ENCODE measurements around the gene PARD3.

The PARD3 gene

DNA sequence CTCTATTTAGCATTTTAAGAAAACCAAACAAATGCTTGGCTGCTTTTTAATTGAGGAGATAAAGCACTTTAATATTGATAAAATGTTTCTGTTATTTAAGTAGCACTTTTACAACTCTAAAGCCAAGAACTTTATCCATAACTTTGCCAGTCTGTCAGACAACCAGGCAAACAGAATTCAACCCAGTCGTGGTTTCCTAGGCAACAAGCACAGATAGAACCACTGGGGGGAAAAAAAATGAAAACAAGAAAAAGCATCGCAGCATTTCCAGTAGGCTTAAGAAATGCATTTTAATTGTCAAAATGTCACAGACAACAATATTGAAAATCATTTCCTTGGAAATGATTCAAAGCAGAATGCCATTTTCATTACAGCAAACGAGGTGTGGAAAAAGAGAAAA lies 323.4 kb downstream of the PARD3 start:
- Mint-ChIP-seq H3K9me3 (ENCODE audit: low read depth) (no peaks in the 10 kb centered on the region), H3K27ac (no peak overlapping the region), H3K4me3 (no peak overlapping the region), H3K27me3 (no peaks in the 10 kb centered on the region), H3K4me1 (ENCODE audit: low read depth) (no peaks in the 10 kb centered on the region), H3K36me3 (no peaks in the 10 kb centered on the region)

DNA sequence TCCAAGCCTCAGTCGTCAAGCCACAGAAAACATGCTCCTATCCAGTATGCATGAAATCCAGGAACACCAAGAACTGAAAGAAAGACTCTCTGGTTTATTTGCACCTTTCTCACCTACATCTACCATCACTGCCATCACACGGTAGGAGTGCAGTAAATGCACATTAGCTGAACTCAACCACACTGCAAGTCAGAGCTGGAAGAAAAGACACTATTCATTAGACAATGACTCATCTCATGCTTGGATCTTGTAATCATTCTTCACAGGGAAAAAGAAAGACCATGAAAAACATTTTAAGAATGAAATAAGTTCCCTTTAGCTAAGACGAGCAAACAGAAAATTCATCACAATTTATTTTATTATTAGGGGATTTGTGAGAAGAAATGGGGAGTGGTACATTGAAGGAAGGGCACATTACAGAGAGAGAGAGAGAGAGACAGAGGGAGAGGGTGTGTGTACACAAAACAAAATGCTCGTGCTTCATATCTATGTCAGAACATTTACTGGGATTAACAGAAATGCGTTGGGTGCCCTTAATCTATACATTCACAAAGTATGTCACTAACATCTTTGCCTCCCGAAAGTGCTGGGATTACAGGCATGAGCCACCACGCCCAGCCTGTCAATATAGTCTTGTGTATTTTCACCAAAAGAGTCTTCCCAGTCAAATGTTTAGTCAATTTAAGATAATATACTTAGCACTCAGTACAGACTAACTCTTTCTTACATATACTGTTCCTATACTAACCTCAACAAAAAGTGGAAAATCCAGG lies 324.9 kb downstream of the PARD3 start:
- Mint-ChIP-seq H3K27me3 (no peaks in the 10 kb centered on the region), H3K36me3 (no peaks in the 10 kb centered on the region), H3K27ac (no peak overlapping the region), H3K9me3 (ENCODE audit: low read depth) (no peaks in the 10 kb centered on the region), H3K4me3 (no peak overlapping the region), H3K4me1 (ENCODE audit: low read depth) (no peaks in the 10 kb centered on the region)

DNA sequence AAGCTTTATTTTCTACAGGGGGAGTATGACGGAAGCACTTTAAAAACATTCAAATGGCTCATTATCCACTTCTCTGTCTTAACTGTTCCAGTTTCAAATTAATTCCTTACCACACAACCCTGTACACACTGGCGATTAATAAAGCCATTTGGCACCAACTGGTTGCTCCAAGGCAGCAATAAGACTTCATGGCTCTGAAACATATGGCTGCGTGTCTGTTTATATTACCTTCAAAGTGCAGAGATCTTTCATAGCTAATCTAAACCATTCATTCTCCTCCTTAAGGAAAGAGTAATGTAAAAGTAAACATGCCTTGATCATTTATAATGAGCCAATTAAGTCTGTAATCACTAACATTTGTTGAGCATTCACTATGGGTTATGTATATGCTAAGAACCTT lies 325.7 kb downstream of the PARD3 start:
- Mint-ChIP-seq H3K27me3 (no peaks in the 10 kb centered on the region), H3K9me3 (ENCODE audit: low read depth) (no peaks in the 10 kb centered on the region), H3K27ac (no peak overlapping the region), H3K4me3 (no peak overlapping the region), H3K4me1 (ENCODE audit: low read depth) (no peaks in the 10 kb centered on the region), H3K36me3 (no peaks in the 10 kb centered on the region)

DNA sequence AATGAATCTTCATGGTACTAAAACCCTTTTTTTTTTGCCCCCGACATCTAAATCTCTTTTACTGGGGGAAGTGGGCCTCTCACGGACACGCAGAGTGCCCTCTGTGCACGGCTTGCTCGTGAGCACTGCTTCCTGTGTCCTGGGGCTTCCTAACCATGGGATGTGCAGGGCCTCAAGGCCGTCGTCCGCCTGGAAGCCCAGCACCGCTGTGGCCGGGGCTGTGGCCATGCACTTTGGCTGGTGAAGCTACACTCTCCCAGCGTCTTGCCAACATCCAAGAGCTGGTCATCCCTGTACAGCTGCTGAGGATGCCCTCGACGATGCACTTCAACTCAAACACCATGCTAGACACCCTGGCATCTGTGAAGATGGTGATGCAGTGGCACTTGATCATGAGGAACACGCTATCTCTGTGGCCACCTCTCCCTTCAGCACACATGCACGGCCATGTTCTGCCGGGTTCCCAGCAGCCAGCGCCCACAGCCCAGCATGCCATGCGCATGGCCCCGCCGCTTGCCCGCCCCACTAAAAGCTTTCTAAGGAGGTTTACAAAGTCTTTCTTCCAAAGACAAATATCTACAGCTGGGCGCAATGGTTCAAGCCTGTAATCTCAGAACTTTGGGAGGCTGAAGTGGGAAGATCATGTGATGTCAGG lies 326.5 kb downstream of the PARD3 start:
- no peak overlapping the region for H3K4me3 Mint-ChIP-seq
- H3K4me1 Mint-ChIP-seq (ENCODE audit: low read depth), result no peaks in the 10 kb centered on the region
- H3K36me3 Mint-ChIP-seq, result no peaks in the 10 kb centered on the region
- no peaks in the 10 kb centered on the region for H3K9me3 Mint-ChIP-seq (ENCODE audit: low read depth)
- H3K27ac Mint-ChIP-seq, result no peak overlapping the region
- no peaks in the 10 kb centered on the region for H3K27me3 Mint-ChIP-seq

DNA sequence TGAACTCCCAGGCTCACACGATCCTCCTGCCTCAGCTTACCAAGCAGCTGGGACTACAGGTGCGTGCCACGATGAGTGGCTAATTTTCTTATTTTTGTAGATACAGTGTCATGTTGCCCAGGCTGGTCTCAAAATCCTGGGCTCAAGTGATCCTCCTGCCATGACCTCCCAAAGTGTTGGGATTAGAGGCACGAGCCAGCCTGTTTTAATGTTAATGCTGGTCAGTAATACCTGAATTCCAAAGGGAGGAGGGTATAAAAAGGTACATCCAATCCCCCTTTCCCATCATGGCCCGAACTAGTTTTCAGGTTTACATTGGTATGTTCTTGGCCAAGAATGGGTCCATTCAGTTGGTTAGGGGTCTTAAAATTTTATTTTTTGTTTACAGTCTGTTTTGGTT lies 329.1 kb downstream of the PARD3 start:
- no peak overlapping the region for H3K4me3 Mint-ChIP-seq
- H3K27ac Mint-ChIP-seq, result no peak overlapping the region
- no peaks in the 10 kb centered on the region for H3K27me3 Mint-ChIP-seq
- no peaks in the 10 kb centered on the region for H3K4me1 Mint-ChIP-seq (ENCODE audit: low read depth)
- no peaks in the 10 kb centered on the region for H3K36me3 Mint-ChIP-seq
- H3K9me3 Mint-ChIP-seq (ENCODE audit: low read depth), result no peaks in the 10 kb centered on the region

DNA sequence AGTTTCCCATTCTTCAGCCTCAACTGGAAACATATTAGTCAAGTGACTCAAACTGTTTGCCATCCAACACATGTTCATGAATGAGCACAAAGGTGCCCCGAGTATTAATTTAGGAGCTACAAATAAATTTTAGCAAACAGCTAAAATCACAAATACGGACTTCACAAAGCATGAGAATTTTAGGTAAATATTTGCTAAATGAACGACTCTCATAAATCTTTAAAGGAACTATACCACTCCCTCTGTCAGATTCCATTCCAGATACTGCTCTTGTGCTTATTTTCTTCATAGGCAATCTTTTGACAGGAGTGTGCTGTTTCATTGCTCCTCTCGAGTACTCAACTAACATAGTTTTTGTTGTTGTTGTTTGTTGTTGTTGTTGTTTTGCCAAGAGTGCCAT lies 330.9 kb downstream of the PARD3 start:
- no peaks in the 10 kb centered on the region for H3K36me3 Mint-ChIP-seq
- H3K4me3 Mint-ChIP-seq, result no peak overlapping the region
- no peaks in the 10 kb centered on the region for H3K9me3 Mint-ChIP-seq (ENCODE audit: low read depth)
- no peaks in the 10 kb centered on the region for H3K27me3 Mint-ChIP-seq
- H3K27ac Mint-ChIP-seq, result no peak overlapping the region
- H3K4me1 Mint-ChIP-seq (ENCODE audit: low read depth), result no peaks in the 10 kb centered on the region

DNA sequence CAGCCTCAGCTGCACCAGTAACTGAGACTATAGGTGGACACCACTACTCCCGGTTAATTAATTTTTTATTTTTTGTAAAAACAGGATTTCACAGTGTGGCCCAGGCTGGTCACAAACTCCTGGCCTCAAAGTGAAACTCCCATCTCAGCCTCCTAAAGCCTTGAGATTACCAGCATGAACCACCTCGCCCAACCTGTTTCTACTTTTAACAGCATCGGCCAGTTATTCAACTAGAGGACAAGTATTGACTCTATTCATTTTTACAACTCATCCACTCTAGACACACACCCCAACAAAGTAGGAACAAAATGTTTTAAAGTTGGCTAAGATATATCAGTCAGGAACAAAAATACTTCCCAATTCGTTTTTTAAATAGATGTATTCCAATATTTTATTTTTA lies 334.8 kb downstream of the PARD3 start:
- H3K27ac Mint-ChIP-seq, result no peak overlapping the region
- H3K27me3 Mint-ChIP-seq, result no peaks in the 10 kb centered on the region
- no peak overlapping the region for H3K4me3 Mint-ChIP-seq
- H3K9me3 Mint-ChIP-seq (ENCODE audit: low read depth), result no peaks in the 10 kb centered on the region
- H3K4me1 Mint-ChIP-seq (ENCODE audit: low read depth), result no peaks in the 10 kb centered on the region
- no peaks in the 10 kb centered on the region for H3K36me3 Mint-ChIP-seq

DNA sequence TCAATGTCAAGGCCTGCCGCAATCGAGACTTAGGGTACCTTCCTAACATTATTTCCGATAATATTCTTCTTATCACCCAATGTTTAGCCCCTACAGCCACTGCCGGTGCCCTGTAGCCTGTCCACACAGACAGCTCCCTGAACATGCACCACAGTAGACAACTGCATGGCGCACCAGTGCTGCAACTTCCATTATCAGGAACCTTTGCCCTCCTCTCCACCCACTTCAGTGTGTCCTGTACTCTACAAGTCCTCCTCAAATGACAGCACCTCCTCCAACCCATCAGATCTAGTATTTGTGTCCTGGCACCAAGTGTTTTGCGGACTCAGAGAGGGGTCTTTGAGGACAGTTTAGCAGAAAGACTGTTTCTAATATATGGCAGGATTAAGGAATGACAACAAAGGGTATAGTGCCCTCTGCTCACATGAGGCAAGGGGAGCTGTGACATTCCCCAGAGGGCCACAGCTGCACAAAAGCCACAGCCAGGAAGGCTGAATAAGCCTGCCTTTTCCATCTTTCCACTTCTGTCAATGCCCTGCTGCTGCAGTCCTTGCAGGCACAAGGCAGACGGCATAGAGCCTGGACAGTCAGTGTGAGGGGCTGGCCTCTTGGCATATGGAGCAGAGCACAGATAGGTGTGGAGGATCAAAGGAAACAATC lies 335.4 kb downstream of the PARD3 start:
- no peak overlapping the region for H3K27ac Mint-ChIP-seq
- H3K36me3 Mint-ChIP-seq, result no peaks in the 10 kb centered on the region
- no peaks in the 10 kb centered on the region for H3K27me3 Mint-ChIP-seq
- no peaks in the 10 kb centered on the region for H3K4me1 Mint-ChIP-seq (ENCODE audit: low read depth)
- H3K9me3 Mint-ChIP-seq (ENCODE audit: low read depth), result no peaks in the 10 kb centered on the region
- H3K4me3 Mint-ChIP-seq, result no peak overlapping the region

DNA sequence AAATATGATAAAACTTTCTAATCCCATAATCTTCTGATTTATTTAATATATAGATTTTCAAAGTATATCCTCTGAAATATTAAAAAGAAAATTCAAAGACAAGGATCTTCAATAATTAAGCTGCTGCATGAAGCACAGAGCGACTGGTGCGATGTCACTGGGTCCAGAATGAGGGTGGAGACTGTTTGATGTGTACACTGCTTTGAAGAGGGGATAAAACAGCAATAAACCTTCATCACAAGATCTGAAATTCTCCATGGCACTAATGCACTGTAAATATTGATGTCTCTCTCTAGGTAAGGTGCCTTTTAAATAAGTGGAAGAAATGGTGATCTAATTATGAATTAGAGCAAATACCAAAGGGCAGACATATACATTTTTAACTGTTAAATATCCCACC lies 337.8 kb downstream of the PARD3 start:
- H3K27me3 Mint-ChIP-seq, result no peaks in the 10 kb centered on the region
- no peak overlapping the region for H3K4me3 Mint-ChIP-seq
- no peak overlapping the region for H3K27ac Mint-ChIP-seq
- no peaks in the 10 kb centered on the region for H3K9me3 Mint-ChIP-seq (ENCODE audit: low read depth)
- H3K4me1 Mint-ChIP-seq (ENCODE audit: low read depth), result no peaks in the 10 kb centered on the region
- H3K36me3 Mint-ChIP-seq, result no peaks in the 10 kb centered on the region

DNA sequence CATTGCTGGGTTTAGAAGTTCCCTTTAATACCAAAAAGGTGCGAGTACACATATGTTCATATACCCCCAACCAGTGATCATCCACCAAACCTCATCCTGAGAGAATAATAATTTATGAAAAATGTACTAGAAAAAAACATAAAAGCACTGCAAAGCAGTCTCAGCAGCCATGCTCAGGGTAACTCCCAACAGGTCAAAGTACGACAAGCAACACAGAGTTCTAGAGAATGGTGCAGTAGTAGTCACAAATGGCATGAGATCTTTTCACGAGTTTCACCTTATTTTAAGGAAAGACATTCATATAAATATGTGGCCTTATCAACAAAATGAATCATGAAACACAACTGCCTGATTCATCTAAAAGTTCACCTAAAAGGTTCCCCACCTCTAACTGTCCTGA lies 338.5 kb downstream of the PARD3 start:
- Mint-ChIP-seq H3K4me1 (ENCODE audit: low read depth) (no peaks in the 10 kb centered on the region), H3K36me3 (no peaks in the 10 kb centered on the region), H3K4me3 (no peak overlapping the region), H3K27ac (no peak overlapping the region), H3K27me3 (no peaks in the 10 kb centered on the region), H3K9me3 (ENCODE audit: low read depth) (no peaks in the 10 kb centered on the region)

DNA sequence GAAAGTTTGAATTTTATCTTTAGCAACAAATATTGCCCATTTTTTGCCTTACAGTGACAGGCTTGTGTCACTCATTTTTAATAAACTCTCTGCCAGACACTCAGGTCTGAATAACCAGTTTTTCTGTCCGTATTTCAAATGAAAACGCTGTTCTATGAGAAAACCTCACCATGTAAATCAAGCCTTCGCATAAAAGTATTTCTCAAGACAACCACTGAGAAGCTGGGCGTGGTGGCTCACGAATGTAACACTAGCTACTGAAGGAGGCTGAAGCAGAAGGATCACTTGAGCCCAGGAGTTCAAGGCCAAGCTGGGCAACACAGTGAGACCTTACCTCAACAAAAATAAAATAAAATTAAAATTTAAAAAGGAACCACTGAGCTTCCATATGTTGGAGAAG lies 339.3 kb downstream of the PARD3 start:
- Mint-ChIP-seq H3K27ac (no peak overlapping the region), H3K9me3 (ENCODE audit: low read depth) (no peaks in the 10 kb centered on the region), H3K4me1 (ENCODE audit: low read depth) (no peaks in the 10 kb centered on the region), H3K36me3 (no peaks in the 10 kb centered on the region), H3K4me3 (no peak overlapping the region), H3K27me3 (no peaks in the 10 kb centered on the region)

DNA sequence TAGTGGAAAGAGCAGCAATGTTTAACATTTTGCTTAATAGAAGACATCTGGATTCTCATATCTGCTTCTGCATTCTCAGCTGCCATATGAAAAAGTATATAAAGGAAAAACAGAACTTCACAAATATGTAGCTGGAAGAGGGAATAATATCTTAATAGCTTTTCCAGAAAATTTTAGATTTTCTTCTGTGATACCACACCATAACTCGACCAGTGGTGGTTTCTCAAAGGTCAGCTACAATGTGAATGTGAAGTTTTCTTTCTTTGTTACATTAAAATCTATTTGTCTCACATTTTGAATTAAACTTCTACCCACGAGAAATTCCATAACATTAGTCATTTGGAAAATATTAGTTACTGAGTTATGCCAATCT lies 339.8 kb downstream of the PARD3 start:
- H3K9me3 Mint-ChIP-seq (ENCODE audit: low read depth), result no peaks in the 10 kb centered on the region
- no peaks in the 10 kb centered on the region for H3K36me3 Mint-ChIP-seq
- H3K27me3 Mint-ChIP-seq, result no peaks in the 10 kb centered on the region
- no peaks in the 10 kb centered on the region for H3K4me1 Mint-ChIP-seq (ENCODE audit: low read depth)
- no peak overlapping the region for H3K4me3 Mint-ChIP-seq
- H3K27ac Mint-ChIP-seq, result no peak overlapping the region

DNA sequence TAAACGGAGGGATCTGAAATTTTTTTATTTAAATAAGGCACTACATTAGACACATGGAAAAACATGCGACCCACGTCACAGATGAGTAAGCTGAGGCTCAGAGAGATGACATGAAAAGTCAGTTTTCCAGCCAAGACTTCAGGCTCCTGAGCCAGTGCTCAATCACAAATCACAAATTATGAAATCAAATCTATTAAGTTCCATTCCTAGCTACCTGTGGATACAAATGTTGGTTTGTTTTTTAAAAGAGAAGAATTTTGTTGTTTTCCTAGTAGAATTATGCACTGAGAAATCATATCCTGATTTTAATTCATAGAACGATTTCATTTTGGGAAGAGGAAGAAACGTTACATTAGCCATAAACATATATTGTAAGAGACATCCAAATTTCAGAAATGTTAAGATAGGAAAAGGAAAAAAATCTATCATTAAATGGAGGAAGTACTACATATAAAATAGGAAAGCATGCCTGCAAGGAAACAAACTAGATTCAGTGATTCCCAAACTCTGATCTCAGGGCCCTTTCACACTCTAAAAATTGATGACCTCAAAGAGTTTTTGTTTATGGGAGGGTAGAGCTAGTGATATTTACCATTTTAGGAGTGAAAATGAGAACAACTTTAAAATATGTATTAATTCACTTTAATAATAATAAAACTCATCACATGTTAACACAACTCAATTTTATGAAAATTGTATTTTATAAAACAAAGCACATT lies 340.4 kb downstream of the PARD3 start:
- no peak overlapping the region for H3K27ac Mint-ChIP-seq
- H3K36me3 Mint-ChIP-seq, result peaks cover 2% of the 10 kb centered on the region
- H3K4me3 Mint-ChIP-seq, result no peak overlapping the region

DNA sequence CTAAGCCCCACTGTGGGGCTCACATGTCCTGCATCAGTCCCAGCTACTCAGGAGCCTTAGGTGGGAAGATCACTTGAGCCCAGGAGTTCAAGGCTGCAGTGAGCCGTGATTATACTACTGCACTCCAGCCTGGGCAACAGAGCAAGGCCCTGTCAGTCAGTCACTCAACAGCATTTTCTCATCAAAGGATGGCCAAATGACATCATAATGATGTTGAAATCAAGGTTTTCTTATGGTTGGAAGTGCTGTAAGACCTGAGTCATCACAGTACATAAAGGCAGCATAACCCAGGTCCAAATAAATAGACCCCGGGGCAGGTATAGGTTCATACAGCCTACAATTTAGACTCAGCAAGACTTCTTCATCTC lies 341.1 kb downstream of the PARD3 start:
- no peaks in the 10 kb centered on the region for H3K9me3 Mint-ChIP-seq (ENCODE audit: low read depth)
- H3K4me1 Mint-ChIP-seq (ENCODE audit: low read depth), result no peaks in the 10 kb centered on the region
- H3K27ac Mint-ChIP-seq, result no peak overlapping the region
- peaks cover 4% of the 10 kb centered on the region for H3K27me3 Mint-ChIP-seq
- peaks cover 2% of the 10 kb centered on the region for H3K36me3 Mint-ChIP-seq
- H3K4me3 Mint-ChIP-seq, result no peak overlapping the region

More for the DNA sequence above, 340.4 kb downstream of the PARD3 start:
- H3K9me3 Mint-ChIP-seq (ENCODE audit: low read depth), result no peaks in the 10 kb centered on the region
- no peaks in the 10 kb centered on the region for H3K4me1 Mint-ChIP-seq (ENCODE audit: low read depth)
- H3K27me3 Mint-ChIP-seq, result peaks cover 3% of the 10 kb centered on the region
